ENCODE data around the gene MED13L. TPM values are rescaled to one million over a fixed set of nuclear protein-coding genes. Genes with fewer than 3 reads are reported as not detected.

The MED13L gene
- total RNA-seq, 4 donors from 2014 or later, result 126 to 194 (median 154) TPM

GRCh38 chr12:115911360-115911759, 366.1 kb downstream of the MED13L start:
- intact Hi-C loops (cut with DNase I; ENCODE audit: low total_unique reads) (no loop called here), in situ Hi-C loops (cut with MboI; ENCODE audit: low pct_ligation_motif_present in 1 of 4, low pct_unique_long_range_greater_than_20kb in 1 of 4, low sequenced_read_pairs in 3 of 4) (loop anchor here (10.0 to 25.0 kb wide), 5 partner anchors 1247 to 1949 kb away; partner anchors contain the start of gene RBM19 (in 1 of the 4))
- WGBS, 2 donors (ENCODE audit: low coverage in 1 of 2), result 67 to 92% methylated on average over 1 of the region's 1 CpG
- Histone ChIP-seq H3K4me3 (no peak overlapping the region), H3K27me3 (peaks cover 15% of the 10 kb centered on the region), H3K4me1 (no peaks in the 10 kb centered on the region), H3K27ac (no peak overlapping the region), H3K9me3 (no peaks in the 10 kb centered on the region), H3K36me3 (no peaks in the 10 kb centered on the region)
- no peak for TF ChIP-seq POLR2A (IDR thresholded peaks at IDR 0.05)
- no peak for TF ChIP-seq EP300 (IDR thresholded peaks at IDR 0.05; ENCODE audit: low read depth)
- no peak for TF ChIP-seq CTCF (IDR thresholded peaks at IDR 0.05)
- TF ChIP-seq POLR2AphosphoS5 (IDR thresholded peaks at IDR 0.05), result no peak
- no peak for DNase-seq

- WGBS, 2 donors (ENCODE audit: low coverage in 1 of 2), result 69% methylated on average over 5 of the region's 5 CpGs; no CpG with 5 or more reads in 1 of the 2 donors
- H3K27ac ChIP-seq, result no peak overlapping the region
- TF ChIP-seq POLR2AphosphoS5 (IDR thresholded peaks at IDR 0.05), result no peak
- TF ChIP-seq POLR2A (IDR thresholded peaks at IDR 0.05), result no peak
- TF ChIP-seq EP300 (IDR thresholded peaks at IDR 0.05; ENCODE audit: low read depth), result no peak
- TF ChIP-seq CTCF (IDR thresholded peaks at IDR 0.05), result no peak
These were observed 367.4 kb downstream of the MED13L start for GRCh38 chr12:115910057-115910456.

More at GRCh38 chr12:115910057-115910456, 367.4 kb downstream of the MED13L start:
- intact Hi-C loops (cut with DNase I; ENCODE audit: low total_unique reads), result no loop called here
- Histone ChIP-seq H3K9me3 (no peaks in the 10 kb centered on the region), H3K4me3 (no peak overlapping the region), H3K27me3 (peaks cover 6% of the 10 kb centered on the region), H3K4me1 (no peaks in the 10 kb centered on the region), H3K36me3 (no peaks in the 10 kb centered on the region)
- in situ Hi-C loops (cut with MboI; ENCODE audit: low pct_ligation_motif_present in 1 of 4, low pct_unique_long_range_greater_than_20kb in 1 of 4, low sequenced_read_pairs in 3 of 4), result loop anchor here (10.0 to 25.0 kb wide), 5 partner anchors 1245 to 1948 kb away; partner anchors contain the start of gene RBM19 (in 1 of the 4)
- DNase-seq, result no peak

Small RNA genes within 50 kb of the gene (small RNA-seq; reads per million reads assigned to genes)
- gene MIR620, result 0 to 0.12 (median 0) reads per million in 4 donors
- 0 reads per million in 4 donors for gene RNU6-1188P
- gene SNRPGP18, result 0 to 0.12 (median 0) reads per million in 4 donors

All from transverse colon (tissue), 4 donors.